Keratinocyte (primary cell): ENCODE data around the gene SLC46A3. TPM values are rescaled to one million over a fixed set of nuclear protein-coding genes. Genes with fewer than 3 reads are reported as not detected.

ENCODE experiments used
- DNase-seq: peaks from one replicate; pipeline ENCODE4 v3.0.0-alpha.2; 2011; ENCODE audit warnings: low read depth, missing footprints, low spot score
- FAIRE-seq: peaks from 2 replicates; lab custom pipeline; 2011; peaks lifted over from hg19 to GRCh38; lab: Jason Lieb, UNC
- H2AFZ ChIP-seq: 2 replicates; pipeline ENCODE4 v1.6.0; 2012; ENCODE audit warnings: low read length, control low read depth, inconsistent platforms; ENCODE audit not compliant: control insufficient read depth
- H3K27ac ChIP-seq: 2 replicates; pipeline ENCODE4 v1.5.1; 2011; ENCODE audit warnings: low read length; ENCODE audit not compliant: control insufficient read depth, insufficient read depth
- H3K27me3 ChIP-seq: 3 replicates; pipeline ENCODE4 v1.6.0; 2011; ENCODE audit warnings: low read length; ENCODE audit not compliant: control insufficient read depth, insufficient read depth; ENCODE audit errors: extremely low read depth
- H3K36me3 ChIP-seq, 2 experiments: 2 replicates in 1 of 2; 3 replicates in 1 of 2; pipeline ENCODE4 v1.5.1; 2011; ENCODE audit warnings: low read length in 2 of 2, mild to moderate bottlenecking in 1 of 2; ENCODE audit not compliant: control insufficient read depth in 2 of 2, insufficient read depth in 2 of 2; ENCODE audit errors: extremely low read depth in 1 of 2
- H3K4me1 ChIP-seq: 3 replicates; pipeline ENCODE4 v1.5.1; 2011; ENCODE audit warnings: low read length; ENCODE audit not compliant: control insufficient read depth, insufficient read depth; ENCODE audit errors: extremely low read depth
- H3K4me2 ChIP-seq: 3 replicates; pipeline ENCODE4 v1.6.0; 2011; ENCODE audit warnings: low read depth, low read length; ENCODE audit not compliant: control insufficient read depth, insufficient read depth; ENCODE audit errors: extremely low read depth
- H3K4me3 ChIP-seq, 3 experiments: fragments of 200-600 bp in 1 of 3; sonication (generic) in 1 of 3; 2 replicates in 2 of 3; 3 replicates in 1 of 3; pipeline ENCODE4 v1.5.1; 2011 to 2016; ENCODE audit warnings: low read length in 3 of 3, mild to moderate bottlenecking in 3 of 3, control low read depth in 2 of 3, inconsistent platforms in 1 of 3, low read depth in 1 of 3, mixed read lengths in 1 of 3, mixed run types in 1 of 3, moderate library complexity in 1 of 3; ENCODE audit not compliant: control insufficient read depth in 2 of 3, insufficient read depth in 2 of 3; ENCODE audit errors: extremely low read depth in 1 of 3
- H3K79me2 ChIP-seq: 2 replicates; pipeline ENCODE4 v1.6.0; 2012; ENCODE audit warnings: low read length; ENCODE audit not compliant: control insufficient read depth, insufficient read depth
- H3K9ac ChIP-seq: 3 replicates; pipeline ENCODE4 v1.6.0; 2011; ENCODE audit warnings: low read length; ENCODE audit not compliant: control insufficient read depth, insufficient read depth; ENCODE audit errors: extremely low read depth
- H3K9me1 ChIP-seq: 3 replicates; pipeline ENCODE4 v1.6.0; 2011; ENCODE audit warnings: low read length; ENCODE audit not compliant: control insufficient read depth, insufficient read depth; ENCODE audit errors: extremely low read depth
- H3K9me3 ChIP-seq: 2 replicates; pipeline ENCODE4 v1.5.1; 2012; ENCODE audit warnings: low read depth, low read length; ENCODE audit not compliant: control insufficient read depth
- H4K20me1 ChIP-seq: 3 replicates; pipeline ENCODE4 v1.6.0; 2011; ENCODE audit warnings: low read length; ENCODE audit not compliant: control insufficient read depth, insufficient read depth; ENCODE audit errors: extremely low read depth
- CTCF ChIP-seq, 3 experiments: IDR thresholded peaks in 1 of 3; conservative IDR thresholded peaks in 1 of 3; optimal IDR thresholded peaks in 1 of 3; 2 replicates in 2 of 3; 3 replicates in 1 of 3; pipeline versions ENCODE3 to v1.5.1; 2011; ENCODE audit warnings: low read length in 3 of 3, mild to moderate bottlenecking in 3 of 3, moderate library complexity in 2 of 3, control low read depth in 1 of 3, inconsistent platforms in 1 of 3; ENCODE audit not compliant: insufficient read depth in 2 of 3; ENCODE audit errors: extremely low read depth in 1 of 3
- EZH2 ChIP-seq: IDR thresholded peaks from one replicate; pipeline ENCODE4 v1.6.1; 2012; ENCODE audit warnings: inconsistent platforms, mild to moderate bottlenecking, low read length, moderate library complexity
- dilution Hi-C: fragments of 300-500 bp; cut with MboI; formaldehyde crosslinking; loops from one replicate; pipeline ENCODE4 v1.7.0; 2020; ENCODE audit warnings: low sequenced_read_pairs; ENCODE audit not compliant: extremely low pct_ligation_motif_present
- polyA plus RNA-seq, 5 experiments: library from polyadenylated mRNA; depleted of rRNA in 3 of 5; stranded (reverse) in 3 of 5; stranded (forward) in 1 of 5; unstranded in 1 of 5; fragments of >200 nt; gene quantifications; 1 replicate in 1 of 5; 2 replicates in 3 of 5; 3 replicates in 1 of 5; pipeline versions ENCODE4 v1.2.1 to v1.2.3, GENCODE V29; 2011 to 2012; ENCODE audit warnings: missing spikeins in 2 of 5, low read depth in 1 of 5, low replicate concordance in 1 of 5

The SLC46A3 gene
- polyA plus RNA-seq, 1 donor (not counting 4 experiments of a cell fraction or from before 2014, with no cell fraction given), result 14.1 TPM

GRCh38 chr13:28658796-28659620 is 59.8 kb downstream of the SLC46A3 start, which contains the start of gene POMP:
POMP (plus strand) TSS chr13:28659130; CDS start chr13:28659185, 55 bp downstream.
- H3K4me1 ChIP-seq, result peaks cover 28% of the 10 kb centered on the region
- DNase-seq (peak; percentile 30), FAIRE-seq (peak; percentile 61)
- dilution Hi-C loops, result no loop called here
- peaks cover 2% of the 10 kb centered on the region for H3K9me1 ChIP-seq
- H3K9ac ChIP-seq, result peak within 1 kb of the TSS; percentile 89
- H3K9me3 ChIP-seq, result no peaks in the 10 kb centered on the region
- H3K27me3 ChIP-seq, result no peaks in the 10 kb centered on the region
- H3K4me2 ChIP-seq, result peak within 1 kb of the TSS; percentile 93
- H3K36me3 ChIP-seq, result peaks cover 6 to 20% of the 10 kb centered on the region in 2 experiments
- peak within 1 kb of the TSS; percentile 88 for H2AFZ ChIP-seq
- H4K20me1 ChIP-seq, result peaks cover 6% of the 10 kb centered on the region
- H3K79me2 ChIP-seq, result peaks cover 78% of the 10 kb centered on the region
- TF ChIP-seq EZH2 (no peak), CTCF (optimal IDR thresholded peaks at IDR 0.05 in 1 of 3, IDR thresholded peaks at IDR 0.05 in 1 of 3, conservative IDR thresholded peaks at IDR 0.05 in 1 of 3; ENCODE audit: extremely low read depth in 1 of 3, insufficient read depth in 2 of 3, low read length in 3 of 3) (peak in 1 of 3 experiments; percentile 12)
- H3K4me3 ChIP-seq, result peak within 1 kb of the TSS; percentile 76 to 100 (median 90)
- H3K27ac ChIP-seq, result peak within 1 kb of the TSS; percentile 91

GRCh38 chr13:28658539-28658795 is 60.3 kb downstream of the SLC46A3 start:
- Histone ChIP-seq H3K4me3 (peak overlapping the region; percentile 76 to 100 (median 90)), H3K4me2 (peak overlapping the region; percentile 88), H4K20me1 (peaks cover 6% of the 10 kb centered on the region), H3K27ac (peak overlapping the region; percentile 91), H3K27me3 (no peaks in the 10 kb centered on the region), H2AFZ (peak overlapping the region; percentile 88), H3K36me3 (peaks cover 5 to 20% of the 10 kb centered on the region in 2 experiments), H3K9me1 (peaks cover 2% of the 10 kb centered on the region), H3K9ac (peak overlapping the region; percentile 89), H3K9me3 (no peaks in the 10 kb centered on the region), H3K4me1 (peaks cover 28% of the 10 kb centered on the region), H3K79me2 (peaks cover 74% of the 10 kb centered on the region)
- no peak for DNase-seq
- TF ChIP-seq EZH2, result no peak
- TF ChIP-seq CTCF (optimal IDR thresholded peaks at IDR 0.05 in 1 of 3, IDR thresholded peaks at IDR 0.05 in 1 of 3, conservative IDR thresholded peaks at IDR 0.05 in 1 of 3; ENCODE audit: extremely low read depth in 1 of 3, insufficient read depth in 2 of 3, low read length in 3 of 3), result no peak
- FAIRE-seq, result no peak
- dilution Hi-C loops, result no loop called here
